Ammon's horn (tissue), 1 donor: ENCODE measurements around the gene NRXN2.

Experiments used
- DNase-seq: peaks from one replicate; pipeline ENCODE4 v3.0.0-alpha.2; 2016; ENCODE audit warnings: low spot score

NRXN2 gene

GRCh38 chr11:64743591-64744543 lies 20.9 kb upstream of the NRXN2 start, which contains the start of gene RASGRP2:
Gene RASGRP2 (minus strand): TSS chr11:64744142. CDS start chr11:64742866, 1,276 bp downstream.
- peak; percentile 58 for DNase-seq

- no peak for DNase-seq
Observed at GRCh38 chr11:64742889-64743590, 20.0 kb upstream of the NRXN2 start.

- DNase-seq: no peak
Observed at GRCh38 chr11:64742087-64742888, 19.3 kb upstream of the NRXN2 start.

GRCh38 chr11:64741375-64742086 lies 18.5 kb upstream of the NRXN2 start:
- DNase-seq: no peak

GRCh38 chr11:64739871-64740270 lies 16.9 kb upstream of the NRXN2 start:
- no peak for DNase-seq

GRCh38 chr11:64736654-64737053 lies 13.7 kb upstream of the NRXN2 start:
- DNase-seq: no peak

- DNase-seq: no peak
Observed at GRCh38 chr11:64735725-64736259, 12.8 kb upstream of the NRXN2 start.

- DNase-seq: no peak
Observed at GRCh38 chr11:64734811-64735724, 12.1 kb upstream of the NRXN2 start.

- DNase-seq: no peak
Observed at GRCh38 chr11:64731601-64732000, 8.6 kb upstream of the NRXN2 start.

- no peak for DNase-seq
Observed at GRCh38 chr11:64729851-64730382, 6.9 kb upstream of the NRXN2 start.

GRCh38 chr11:64728757-64729365 lies 5.9 kb upstream of the NRXN2 start:
- DNase-seq: no peak

- DNase-seq: no peak
Observed at GRCh38 chr11:64726867-64727530, 4.0 kb upstream of the NRXN2 start.

GRCh38 chr11:64726211-64726641 lies 3.2 kb upstream of the NRXN2 start:
- no peak for DNase-seq

GRCh38 chr11:64724863-64725532 lies 2.0 kb upstream of the NRXN2 start:
- no peak for DNase-seq

GRCh38 chr11:64723907-64724862 lies 1.2 kb upstream of the NRXN2 start:
- DNase-seq: no peak

- DNase-seq: no peak
Observed at GRCh38 chr11:64722141-64723065, 594 bp downstream of the NRXN2 start.
